Ovary (tissue), 3 donors: Measurements from ENCODE around the gene EPB41L2.

Experiments
- CTCF ChIP-seq, 3 donors: fragments of 450-650 bp in 2 of 3; fragments of 200-600 bp in 1 of 3; IDR thresholded peaks; one replicate each; pipeline versions ENCODE4 v1.5.1 to v1.8.0; 2016 to 2022; ENCODE audit warnings: antibody characterized with exemption in 3 of 3, mild to moderate bottlenecking in 1 of 3
- EP300 ChIP-seq: sonication (generic); formaldehyde crosslinking; IDR thresholded peaks from one replicate; pipeline ENCODE4 v1.6.1; 2017; ENCODE audit warnings: antibody characterized with exemption
- POLR2A ChIP-seq: fragments of 450-650 bp; IDR thresholded peaks from one replicate; pipeline ENCODE4 v1.6.1; 2017; ENCODE audit warnings: antibody characterized with exemption, mild to moderate bottlenecking, moderate library complexity
- donor health status: DM: no; HTN: no; CAD: no.

DNA sequence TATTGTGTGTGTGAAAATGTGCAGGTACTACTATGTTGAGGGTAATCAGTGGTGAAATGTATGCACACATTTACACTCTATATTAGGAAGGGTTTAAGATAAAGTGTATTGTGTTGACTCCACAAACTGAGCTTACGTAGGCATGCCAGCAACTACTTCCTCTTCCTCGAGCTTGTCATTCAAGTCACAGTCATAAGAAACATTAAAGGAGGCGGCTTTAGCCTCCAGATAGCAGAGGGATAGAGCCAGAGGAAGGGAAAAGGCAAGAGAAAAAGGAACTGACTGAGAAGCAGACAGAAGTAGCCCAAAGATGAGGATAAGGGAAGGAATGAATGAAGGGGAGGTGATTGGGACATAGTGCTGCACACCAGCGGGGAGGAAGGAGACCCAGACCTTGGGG lies 180.7 kb downstream of the EPB41L2 start:
- TF ChIP-seq CTCF (IDR thresholded peaks at IDR 0.05) = no peak
- no peak for TF ChIP-seq EP300
- no peak for TF ChIP-seq POLR2A
